HG03378 (cell line): ENCODE measurements around the gene DSG2.
"Not testable (repeated sequence)": the region's sequence is repeated elsewhere in the genome, so short reads cannot be mapped to it uniquely, and the experiment has no call there.

Experiments
- ATAC-seq: cut with Tn5 transposase; IDR thresholded peaks from one replicate; pipeline ENCODE4 v1.9.1; 2021; ENCODE audit warnings: mild to moderate bottlenecking, moderate library complexity; ENCODE audit not compliant: unreplicated experiment

The DSG2 gene

GRCh38 chr18:31497836-31498573 lies at the start of gene DSG2:
Gene DSG2 (plus strand): TSS chr18:31498177. CDS start chr18:31498252, 75 bp downstream.
- peak; percentile 25 for ATAC-seq

- ATAC-seq = no peak
Observed at GRCh38 chr18:31450409-31450808, 47.6 kb upstream of the DSG2 start.

GRCh38 chr18:31451625-31452024 lies 46.4 kb upstream of the DSG2 start:
- no peak for ATAC-seq

GRCh38 chr18:31454066-31454708 lies 43.8 kb upstream of the DSG2 start:
- ATAC-seq = no peak

- no peak for ATAC-seq
Observed at GRCh38 chr18:31469629-31470028, 28.3 kb upstream of the DSG2 start.

GRCh38 chr18:31478688-31479087 lies 19.3 kb upstream of the DSG2 start:
- no peak for ATAC-seq

- no peak for ATAC-seq
Observed at GRCh38 chr18:31482051-31482450, 15.9 kb upstream of the DSG2 start.

- no peak for ATAC-seq
Observed at GRCh38 chr18:31483396-31483795, 14.6 kb upstream of the DSG2 start.

- no peak for ATAC-seq
Observed at GRCh38 chr18:31484461-31484860, 13.5 kb upstream of the DSG2 start.

GRCh38 chr18:31486165-31486564 lies 11.8 kb upstream of the DSG2 start:
- ATAC-seq = no peak

GRCh38 chr18:31487246-31488015 lies 10.5 kb upstream of the DSG2 start:
- ATAC-seq = no peak

GRCh38 chr18:31489311-31489710 lies 8.7 kb upstream of the DSG2 start:
- no peak for ATAC-seq

- ATAC-seq = peak; percentile 88
Observed at GRCh38 chr18:31490387-31490786, 7.6 kb upstream of the DSG2 start.

- no peak for ATAC-seq
Observed at GRCh38 chr18:31490833-31491232, 7.1 kb upstream of the DSG2 start.

GRCh38 chr18:31491586-31491985 lies 6.4 kb upstream of the DSG2 start:
- ATAC-seq = no peak

- no peak for ATAC-seq
Observed at GRCh38 chr18:31492671-31493070, 5.3 kb upstream of the DSG2 start.

GRCh38 chr18:31493171-31493570 lies 4.8 kb upstream of the DSG2 start:
- no peak for ATAC-seq

GRCh38 chr18:31493941-31494340 lies 4.0 kb upstream of the DSG2 start:
- no peak for ATAC-seq

- not testable (repeated sequence) for ATAC-seq
Observed at GRCh38 chr18:31494705-31495244, 3.2 kb upstream of the DSG2 start.

- ATAC-seq = no peak
Observed at GRCh38 chr18:31497404-31497835, 557 bp upstream of the DSG2 start.
